GM12864 (cell line): ENCODE data around the gene CARNS1.

Experiments used
- DNase-seq: peaks from one replicate; pipeline ENCODE4 v3.0.0-alpha.2; 2011; ENCODE audit warnings: low read depth
- H3K4me3 ChIP-seq: 2 replicates; pipeline ENCODE4 v1.5.1; 2011; ENCODE audit warnings: mild to moderate bottlenecking, low read depth, low read length, control low read depth
- TF ChIP-seq, protein P1 (sequence below): IDR thresholded peaks from 2 replicates; pipeline ENCODE4 v1.5.1; 2011; ENCODE audit warnings: low read depth, mild to moderate bottlenecking, moderate library complexity, low read length, control low read depth, inconsistent platforms; ENCODE audit errors: missing control alignments

CARNS1 gene

DNA sequence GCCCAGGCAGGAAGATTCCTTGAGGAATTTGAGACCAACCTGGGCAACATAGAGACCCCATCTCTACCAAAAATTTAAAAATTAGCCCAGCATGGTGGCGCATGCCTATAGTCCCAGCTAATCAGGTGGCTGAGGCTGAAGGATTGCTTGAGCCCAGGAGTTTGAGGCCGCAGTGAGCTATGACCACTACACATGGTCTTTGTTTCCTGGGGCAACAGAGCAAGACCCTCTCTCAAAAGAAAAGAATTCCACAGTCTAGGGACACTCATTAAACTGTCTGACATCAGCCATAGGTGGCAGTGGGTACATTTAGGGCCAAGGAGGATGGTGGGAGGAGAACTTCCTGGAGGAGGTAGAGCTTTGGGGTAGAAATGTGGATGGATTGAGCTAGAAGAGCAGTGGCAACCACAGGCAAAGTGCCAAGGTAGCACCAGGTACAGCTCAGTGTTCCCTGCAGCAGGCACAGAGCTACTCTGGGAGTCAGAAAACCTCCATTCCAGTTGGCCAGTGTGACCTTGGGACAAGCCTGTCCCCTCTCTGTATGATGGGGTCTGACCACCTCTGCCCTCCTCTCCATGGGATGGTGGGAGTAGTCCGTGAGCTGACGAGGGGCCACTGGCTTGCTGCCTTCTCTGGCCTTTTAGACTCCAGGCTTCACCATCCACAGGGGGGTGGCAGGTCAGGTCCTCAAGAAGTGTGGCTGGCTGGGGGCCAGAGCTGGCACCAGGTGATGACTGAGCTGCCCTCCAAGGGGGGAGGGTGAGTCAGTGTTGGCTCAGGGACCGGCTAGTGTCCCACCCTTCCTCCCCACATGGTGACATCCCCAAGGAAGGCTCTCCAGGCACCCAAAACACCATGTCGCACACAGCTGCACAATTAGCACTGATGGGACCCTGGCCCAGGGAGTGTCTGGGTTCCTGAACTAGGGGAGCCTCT lies 38.3 kb upstream of the CARNS1 start:
- H3K4me3 ChIP-seq = no peak overlapping the region
- TF ChIP-seq, protein P1, sequence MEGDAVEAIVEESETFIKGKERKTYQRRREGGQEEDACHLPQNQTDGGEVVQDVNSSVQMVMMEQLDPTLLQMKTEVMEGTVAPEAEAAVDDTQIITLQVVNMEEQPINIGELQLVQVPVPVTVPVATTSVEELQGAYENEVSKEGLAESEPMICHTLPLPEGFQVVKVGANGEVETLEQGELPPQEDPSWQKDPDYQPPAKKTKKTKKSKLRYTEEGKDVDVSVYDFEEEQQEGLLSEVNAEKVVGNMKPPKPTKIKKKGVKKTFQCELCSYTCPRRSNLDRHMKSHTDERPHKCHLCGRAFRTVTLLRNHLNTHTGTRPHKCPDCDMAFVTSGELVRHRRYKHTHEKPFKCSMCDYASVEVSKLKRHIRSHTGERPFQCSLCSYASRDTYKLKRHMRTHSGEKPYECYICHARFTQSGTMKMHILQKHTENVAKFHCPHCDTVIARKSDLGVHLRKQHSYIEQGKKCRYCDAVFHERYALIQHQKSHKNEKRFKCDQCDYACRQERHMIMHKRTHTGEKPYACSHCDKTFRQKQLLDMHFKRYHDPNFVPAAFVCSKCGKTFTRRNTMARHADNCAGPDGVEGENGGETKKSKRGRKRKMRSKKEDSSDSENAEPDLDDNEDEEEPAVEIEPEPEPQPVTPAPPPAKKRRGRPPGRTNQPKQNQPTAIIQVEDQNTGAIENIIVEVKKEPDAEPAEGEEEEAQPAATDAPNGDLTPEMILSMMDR = no peak
- DNase-seq = no peak

- TF ChIP-seq, protein P1 = no peak
- no peak for DNase-seq
- H3K4me3 ChIP-seq = no peak overlapping the region
Observed at GRCh38 chr11:67378544-67378943, 36.9 kb upstream of the CARNS1 start.

DNA sequence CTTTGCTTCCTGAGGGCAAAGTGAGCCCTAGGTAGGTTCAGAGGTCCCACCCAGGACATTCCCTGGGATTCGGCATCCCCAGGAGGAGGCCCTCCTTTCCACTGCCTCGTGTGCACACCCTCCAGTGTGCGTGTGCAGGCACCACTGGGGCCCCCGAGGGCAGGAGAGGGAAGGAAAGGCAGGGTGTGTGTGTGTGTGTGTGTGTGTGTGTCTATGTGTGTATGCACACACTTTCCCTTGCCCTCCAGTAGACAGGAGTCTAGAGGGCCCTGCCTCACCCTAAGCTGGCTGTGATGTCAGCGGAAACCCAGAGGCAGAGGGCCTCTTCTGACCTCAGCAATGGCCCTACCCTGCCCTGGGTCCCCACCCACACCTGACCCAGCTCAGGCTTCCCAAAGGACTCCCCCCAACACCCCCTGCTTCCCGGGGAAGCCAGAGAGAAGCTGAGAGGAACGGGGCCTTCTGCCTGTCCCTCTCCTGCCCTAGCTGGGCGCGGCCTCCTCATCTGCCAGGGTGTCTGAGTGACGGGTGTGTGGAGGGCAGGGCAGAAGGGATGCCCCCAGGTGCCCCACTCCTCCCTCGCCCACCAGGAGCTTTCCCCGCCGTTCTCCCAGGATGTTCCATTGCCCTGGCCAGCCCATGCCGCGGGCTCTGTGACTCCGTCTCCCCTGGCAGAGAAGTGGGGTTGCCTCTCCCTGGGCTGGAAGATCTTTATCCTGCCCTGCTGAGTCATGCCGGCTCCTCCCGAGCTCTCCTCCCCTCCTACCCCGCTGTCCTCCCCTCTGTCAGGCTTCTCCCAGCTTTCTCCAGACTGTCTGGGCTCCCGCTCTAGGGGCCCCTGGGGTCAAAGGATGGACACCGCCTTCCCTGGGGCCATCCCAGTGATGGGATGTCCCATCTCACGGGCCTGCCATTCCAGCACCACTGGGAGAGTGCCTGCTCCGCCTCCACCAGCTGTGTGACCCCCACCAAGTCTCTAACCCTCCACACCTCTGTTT lies 36.1 kb upstream of the CARNS1 start:
- no peak overlapping the region for H3K4me3 ChIP-seq
- DNase-seq = no peak
- TF ChIP-seq, protein P1 = no peak

GRCh38 chr11:67381244-67381972 lies 34.1 kb upstream of the CARNS1 start:
- H3K4me3 ChIP-seq = 0 out of 2 replicates have a peak overlapping the region, but pooled peaks have one; percentile 2
- no peak for DNase-seq
- TF ChIP-seq, protein P1 = peak; percentile 20

DNA sequence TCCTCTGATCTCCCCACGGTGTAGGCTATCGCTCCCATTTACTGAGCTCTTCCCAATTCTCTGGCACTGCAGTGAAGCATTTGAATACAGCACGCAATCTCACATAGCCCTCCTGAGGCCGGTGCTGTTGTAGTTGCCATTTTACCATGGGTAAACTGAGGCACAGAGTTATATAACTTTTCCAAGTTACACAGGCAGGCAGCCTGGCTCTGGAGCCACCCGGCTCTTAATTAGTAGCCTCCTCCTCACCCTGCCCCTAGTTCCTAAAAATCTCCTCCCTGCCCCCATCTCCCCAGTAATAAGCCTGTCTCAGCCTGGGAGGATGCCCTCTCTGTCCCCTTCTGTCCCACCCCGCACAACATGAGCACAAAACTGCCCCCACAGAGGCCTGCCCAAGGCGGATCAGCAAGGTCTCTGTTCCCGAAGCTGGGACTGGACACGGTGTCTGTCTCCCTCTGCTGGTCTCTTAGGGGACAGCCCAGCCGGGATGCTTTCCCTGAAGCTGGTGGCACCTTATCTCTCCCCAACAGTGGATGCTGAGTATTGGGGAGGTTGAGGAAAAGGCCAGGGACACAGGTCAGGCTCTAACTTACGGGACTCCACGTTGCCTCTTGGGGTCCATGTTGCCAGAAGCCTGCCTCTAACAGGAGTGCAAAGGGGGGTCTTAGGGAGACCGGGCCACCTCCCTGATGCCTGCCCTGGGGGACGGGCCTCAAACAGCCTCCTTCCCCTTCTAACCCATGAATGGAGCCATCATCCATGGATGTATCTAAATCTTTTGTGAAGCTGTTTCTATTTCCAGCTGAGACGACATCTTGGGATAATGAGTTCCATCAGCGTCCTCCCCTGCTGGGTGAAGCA lies 33.0 kb upstream of the CARNS1 start:
- no peak overlapping the region for H3K4me3 ChIP-seq
- peak; percentile 73 for DNase-seq
- TF ChIP-seq, protein P1 = peak; percentile 99
